Panc1 (cell line): Measurements from ENCODE around the gene FDXR.

Experiments
- POLR2AphosphoS5 ChIP-seq: IDR thresholded peaks from 2 replicates; pipeline ENCODE4 v1.6.1; 2012; ENCODE audit warnings: mild to moderate bottlenecking, low read depth, low read length, moderate library complexity
- SIN3A ChIP-seq: IDR thresholded peaks from 2 replicates; pipeline ENCODE4 v1.6.1; 2012; ENCODE audit warnings: low read depth, mild to moderate bottlenecking, low read length, moderate library complexity, borderline replicate concordance; ENCODE audit not compliant: insufficient read depth
- TF ChIP-seq, protein P1 (sequence below): fragments of 450-650 bp; IDR thresholded peaks from 2 replicates; pipeline ENCODE4 v1.5.1; 2017; ENCODE audit warnings: mild to moderate bottlenecking

DNA sequence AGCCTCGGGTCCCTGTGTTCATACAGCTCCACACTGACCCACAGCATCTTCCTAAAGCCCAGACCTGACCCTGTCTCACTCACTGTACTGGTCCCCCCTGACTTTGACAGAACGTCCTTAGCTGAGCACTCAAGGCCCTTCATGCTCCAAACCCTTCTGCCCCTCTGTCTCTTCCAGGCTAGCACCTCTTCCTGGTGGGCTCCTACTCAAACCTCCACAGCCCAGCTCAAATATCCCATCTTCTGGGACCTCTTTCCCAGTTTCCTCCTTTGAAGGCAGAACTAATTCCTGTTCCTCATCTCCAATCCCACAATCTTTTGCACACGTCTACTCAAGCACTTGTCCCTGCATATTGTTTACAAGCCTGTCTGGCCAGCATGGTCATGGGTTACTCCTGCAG is 21.9 kb downstream of the FDXR start:
- TF ChIP-seq, protein P1, sequence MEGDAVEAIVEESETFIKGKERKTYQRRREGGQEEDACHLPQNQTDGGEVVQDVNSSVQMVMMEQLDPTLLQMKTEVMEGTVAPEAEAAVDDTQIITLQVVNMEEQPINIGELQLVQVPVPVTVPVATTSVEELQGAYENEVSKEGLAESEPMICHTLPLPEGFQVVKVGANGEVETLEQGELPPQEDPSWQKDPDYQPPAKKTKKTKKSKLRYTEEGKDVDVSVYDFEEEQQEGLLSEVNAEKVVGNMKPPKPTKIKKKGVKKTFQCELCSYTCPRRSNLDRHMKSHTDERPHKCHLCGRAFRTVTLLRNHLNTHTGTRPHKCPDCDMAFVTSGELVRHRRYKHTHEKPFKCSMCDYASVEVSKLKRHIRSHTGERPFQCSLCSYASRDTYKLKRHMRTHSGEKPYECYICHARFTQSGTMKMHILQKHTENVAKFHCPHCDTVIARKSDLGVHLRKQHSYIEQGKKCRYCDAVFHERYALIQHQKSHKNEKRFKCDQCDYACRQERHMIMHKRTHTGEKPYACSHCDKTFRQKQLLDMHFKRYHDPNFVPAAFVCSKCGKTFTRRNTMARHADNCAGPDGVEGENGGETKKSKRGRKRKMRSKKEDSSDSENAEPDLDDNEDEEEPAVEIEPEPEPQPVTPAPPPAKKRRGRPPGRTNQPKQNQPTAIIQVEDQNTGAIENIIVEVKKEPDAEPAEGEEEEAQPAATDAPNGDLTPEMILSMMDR: no peak
- no peak for TF ChIP-seq SIN3A
- TF ChIP-seq POLR2AphosphoS5: no peak
